Stomach (tissue), 4 donors: Measurements from ENCODE around the gene FOXN3.
"Not testable (repeated sequence)": the region's sequence is repeated elsewhere in the genome, so short reads cannot be mapped to it uniquely, and the experiment has no call there.

ENCODE experiments used
- CTCF ChIP-seq, 7 experiments: fragments of 450-650 bp in 4 of 7; fragments of 200-600 bp in 3 of 7; sonication (generic) in 3 of 7; IDR thresholded peaks; one replicate each; pipeline ENCODE4 v1.5.1; 2016 to 2019; ENCODE audit warnings: antibody characterized with exemption in 7 of 7, control low read depth in 2 of 7, mild to moderate bottlenecking in 1 of 7
- EP300 ChIP-seq: sonication (generic); formaldehyde crosslinking; IDR thresholded peaks from one replicate; pipeline ENCODE4 v1.6.1; 2017; ENCODE audit warnings: antibody characterized with exemption
- POLR2A ChIP-seq, 4 donors: fragments of 450-650 bp; IDR thresholded peaks; one replicate each; pipeline ENCODE4 v1.6.1; 2016; ENCODE audit warnings: antibody characterized with exemption in 4 of 4, control low read depth in 2 of 4, mild to moderate bottlenecking in 1 of 4, moderate library complexity in 1 of 4

DNA sequence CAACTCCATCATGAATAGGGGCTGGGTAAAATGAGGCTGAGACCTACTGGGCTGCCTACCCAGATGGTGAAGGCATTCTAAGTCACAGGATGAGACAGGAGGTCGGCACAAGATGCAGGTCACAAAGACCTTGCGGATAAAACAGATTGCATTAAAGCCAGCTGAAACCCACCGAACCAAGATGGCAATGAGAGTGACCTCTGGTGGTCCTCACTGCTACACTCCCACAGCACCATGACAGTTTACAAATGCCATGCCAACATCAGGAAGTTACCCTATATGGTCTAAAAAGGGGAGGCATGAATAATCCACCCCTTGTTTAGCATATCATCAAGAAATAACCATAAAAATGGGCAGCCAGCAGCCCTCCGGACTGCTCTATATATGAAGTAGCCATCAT, 122.6 kb downstream of the FOXN3 start:
- TF ChIP-seq CTCF (IDR thresholded peaks at IDR 0.05); EP300; POLR2A (IDR thresholded peaks at IDR 0.05): not testable (repeated sequence)
